GM23338 (cell line): Measurements from ENCODE around the gene RPH3AL. TPM values are rescaled to one million over a fixed set of nuclear protein-coding genes. Genes with fewer than 3 reads are reported as not detected.
"Not testable (repeated sequence)": the region's sequence is repeated elsewhere in the genome, so short reads cannot be mapped to it uniquely, and the experiment has no call there.

ENCODE experiments used
- ATAC-seq: fragments of 200-7000 bp; cut with Tn5 transposase; 3 replicates; pipeline ENCODE4 v1.9.1; 2020
- DNase-seq: peaks from one replicate; pipeline ENCODE4 v3.0.0-alpha.2; 2015; ENCODE audit warnings: low spot score
- H2AFZ ChIP-seq: fragments of 200-600 bp; sonication (generic); 2 replicates; pipeline ENCODE4 v1.8.0; 2016; ENCODE audit warnings: antibody characterized with exemption, mild to moderate bottlenecking, moderate library complexity
- H3F3A ChIP-seq: fragments of 200-600 bp; sonication (generic); replicated peaks from 2 replicates; pipeline ENCODE4 v1.8.0; 2017; ENCODE audit warnings: antibody characterized with exemption, mixed run types, low read depth
- H3K27ac ChIP-seq: fragments of 200-600 bp; sonication (generic); 2 replicates; pipeline ENCODE4 v1.6.1; 2016; ENCODE audit warnings: low read depth
- H3K27me3 ChIP-seq: fragments of 200-600 bp; sonication (generic); 2 replicates; pipeline ENCODE4 v1.8.0; 2016; ENCODE audit warnings: mild to moderate bottlenecking, mixed run types, moderate library complexity; ENCODE audit not compliant: insufficient read depth
- H3K36me3 ChIP-seq: fragments of 200-600 bp; sonication (generic); 2 replicates; pipeline ENCODE4 v1.8.0; 2016; ENCODE audit warnings: mild to moderate bottlenecking; ENCODE audit not compliant: insufficient read depth
- H3K4me1 ChIP-seq: fragments of 200-600 bp; sonication (generic); 2 replicates; pipeline ENCODE4 v1.8.0; 2016; ENCODE audit warnings: mild to moderate bottlenecking, moderate library complexity; ENCODE audit not compliant: insufficient read depth
- H3K4me2 ChIP-seq: fragments of 200-600 bp; sonication (generic); 2 replicates; pipeline ENCODE4 v1.7.1; 2017; ENCODE audit warnings: mixed run types
- H3K4me3 ChIP-seq: fragments of 200-600 bp; sonication (generic); 2 replicates; pipeline ENCODE4 v1.6.1; 2016; ENCODE audit warnings: mixed run types
- H3K79me2 ChIP-seq: fragments of 200-600 bp; sonication (generic); replicated peaks from 2 replicates; pipeline ENCODE4 v1.8.0; 2017; ENCODE audit warnings: mild to moderate bottlenecking; ENCODE audit not compliant: insufficient read depth
- H3K9me2 ChIP-seq: fragments of 200-600 bp; sonication (generic); 2 replicates; pipeline ENCODE4 v1.8.0; 2017; ENCODE audit not compliant: insufficient read depth
- H4K20me1 ChIP-seq: fragments of 200-600 bp; sonication (generic); replicated peaks from 2 replicates; pipeline ENCODE4 v1.8.0; 2017; ENCODE audit warnings: mild to moderate bottlenecking; ENCODE audit not compliant: insufficient read depth
- H3K27ac Mint-ChIP-seq: 2 replicates; pipeline ENCODE4 v1.8.0; 2020; ENCODE audit warnings: inconsistent platforms, mild to moderate bottlenecking, moderate library complexity, mixed read lengths
- H3K27me3 Mint-ChIP-seq: 3 replicates; pipeline ENCODE4 v1.8.0; 2022; ENCODE audit warnings: low read depth, mild to moderate bottlenecking, moderate library complexity, mixed read lengths, inconsistent platforms; ENCODE audit not compliant: insufficient read depth, poor library complexity
- H3K36me3 Mint-ChIP-seq: 3 replicates; pipeline ENCODE4 v1.8.0; 2021; ENCODE audit warnings: low read depth, mild to moderate bottlenecking, inconsistent platforms, moderate library complexity, mixed read lengths
- H3K4me1 Mint-ChIP-seq: 3 replicates; pipeline ENCODE4 v1.8.0; 2020; ENCODE audit warnings: mild to moderate bottlenecking, inconsistent platforms, mixed read lengths
- H3K4me3 Mint-ChIP-seq: 3 replicates; pipeline ENCODE4 v1.8.0; 2021; ENCODE audit warnings: moderate library complexity, mild to moderate bottlenecking, inconsistent platforms, mixed read lengths
- H3K9me3 Mint-ChIP-seq: 3 replicates; pipeline ENCODE4 v1.8.0; 2020; ENCODE audit warnings: moderate library complexity, mild to moderate bottlenecking, inconsistent platforms, mixed read lengths
- CREB1 ChIP-seq: fragments of 250-450 bp; sonication (Bioruptor Pico); IDR thresholded peaks from 2 replicates; pipeline ENCODE4 v1.5.0; 2020; ENCODE audit warnings: low read depth, mild to moderate bottlenecking, moderate library complexity
- EZH2 ChIP-seq: fragments of 200-600 bp; sonication (generic); IDR thresholded peaks from one replicate; pipeline ENCODE4 v1.8.0; 2017; ENCODE audit warnings: antibody characterized with exemption, mild to moderate bottlenecking, low read depth; ENCODE audit not compliant: unreplicated experiment
- EZH2phosphoT487 ChIP-seq: fragments of 200-600 bp; sonication (generic); IDR thresholded peaks from one replicate; pipeline ENCODE4 v1.8.1; 2018; ENCODE audit warnings: antibody characterized with exemption; ENCODE audit not compliant: unreplicated experiment
- JUNB ChIP-seq: IDR thresholded peaks from one replicate; pipeline ENCODE4 v1.6.1; 2016; ENCODE audit warnings: antibody characterized with exemption; ENCODE audit not compliant: unreplicated experiment
- POLR2AphosphoS5 ChIP-seq: IDR thresholded peaks from 2 replicates; pipeline ENCODE4 v1.6.1; 2016; ENCODE audit warnings: antibody characterized with exemption, low read depth
- ZNF331 ChIP-seq: fragments of 250-450 bp; sonication (Bioruptor Pico); IDR thresholded peaks from 2 replicates; pipeline ENCODE4 v1.5.0; 2020; ENCODE audit warnings: low read depth, mild to moderate bottlenecking, moderate library complexity
- ZNF462 ChIP-seq: fragments of 250-450 bp; sonication (Bioruptor Pico); IDR thresholded peaks from 2 replicates; pipeline ENCODE4 v1.5.0; 2020; ENCODE audit warnings: mild to moderate bottlenecking, moderate library complexity
- polyA plus RNA-seq: library from polyadenylated mRNA; unstranded; fragments of >200 nt; fragmentation: Nextera tagmentation; extraction: Ambion mirVana; gene quantifications from 2 replicates; pipeline ENCODE4 v1.2.1, GENCODE V29; 2016
- total RNA-seq: library from RNA; depleted of rRNA; stranded (reverse); fragments of >200 nt; shearing (Covaris generic); gene quantifications from 2 replicates; pipeline ENCODE4 v1.2.3, GENCODE V29; 2014
- TF ChIP-seq, protein P1 (sequence below): IDR thresholded peaks from one replicate; pipeline ENCODE4 v1.6.1; 2018; ENCODE audit warnings: antibody characterized with exemption; ENCODE audit not compliant: unreplicated experiment

The RPH3AL gene
- total and polyA plus RNA-seq, 2 experiments from 2014 or later = 2.7 to 6.3 TPM

DNA sequence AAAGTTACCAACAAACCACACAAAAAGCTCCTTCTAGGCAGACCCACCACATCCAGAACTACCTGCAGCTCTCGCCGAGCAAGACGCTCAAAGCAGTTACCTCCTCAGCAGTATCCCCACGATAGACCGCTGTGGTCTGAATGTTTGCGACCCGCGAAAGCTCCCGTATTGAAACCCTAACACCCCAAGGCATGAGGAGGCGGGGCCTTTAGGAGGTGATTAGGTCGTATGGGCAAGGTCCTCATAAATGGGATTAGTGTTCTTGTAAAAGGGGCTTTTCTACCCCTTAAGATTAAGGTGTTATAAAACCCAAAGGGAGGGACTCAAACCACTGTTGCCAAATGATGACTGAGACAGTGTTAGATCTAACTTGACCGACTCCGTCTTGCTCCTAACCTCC is 19.0 kb upstream of the RPH3AL start:
- Histone ChIP-seq H3K36me3 (no peaks in the 10 kb centered on the region), H3K4me2 (no peak overlapping the region), H3K4me1 (no peaks in the 10 kb centered on the region), H3K4me3 (no peak overlapping the region), H4K20me1 (no peaks in the 10 kb centered on the region), H3K9me2 (no peaks in the 10 kb centered on the region), H3K27me3 (no peaks in the 10 kb centered on the region), H3K27ac (no peak overlapping the region), H2AFZ (no peak overlapping the region), H3K79me2 (no peaks in the 10 kb centered on the region), H3F3A (no peaks in the 10 kb centered on the region)
- ATAC-seq (no peak), DNase-seq (no peak)
- Mint-ChIP-seq H3K4me3 (no peak overlapping the region), H3K9me3 (peaks cover 14% of the 10 kb centered on the region), H3K36me3 (peaks cover 16% of the 10 kb centered on the region; the same call in 2 of the 3 replicates), H3K27ac (no peak overlapping the region), H3K27me3 (peaks cover 7% of the 10 kb centered on the region), H3K4me1 (peaks cover 3% of the 10 kb centered on the region; the same call in 1 of the 3 replicates)
- TF ChIP-seq CREB1 = no peak
- TF ChIP-seq JUNB = no peak
- no peak for TF ChIP-seq EZH2
- no peak for TF ChIP-seq EZH2phosphoT487
- TF ChIP-seq, protein P1, sequence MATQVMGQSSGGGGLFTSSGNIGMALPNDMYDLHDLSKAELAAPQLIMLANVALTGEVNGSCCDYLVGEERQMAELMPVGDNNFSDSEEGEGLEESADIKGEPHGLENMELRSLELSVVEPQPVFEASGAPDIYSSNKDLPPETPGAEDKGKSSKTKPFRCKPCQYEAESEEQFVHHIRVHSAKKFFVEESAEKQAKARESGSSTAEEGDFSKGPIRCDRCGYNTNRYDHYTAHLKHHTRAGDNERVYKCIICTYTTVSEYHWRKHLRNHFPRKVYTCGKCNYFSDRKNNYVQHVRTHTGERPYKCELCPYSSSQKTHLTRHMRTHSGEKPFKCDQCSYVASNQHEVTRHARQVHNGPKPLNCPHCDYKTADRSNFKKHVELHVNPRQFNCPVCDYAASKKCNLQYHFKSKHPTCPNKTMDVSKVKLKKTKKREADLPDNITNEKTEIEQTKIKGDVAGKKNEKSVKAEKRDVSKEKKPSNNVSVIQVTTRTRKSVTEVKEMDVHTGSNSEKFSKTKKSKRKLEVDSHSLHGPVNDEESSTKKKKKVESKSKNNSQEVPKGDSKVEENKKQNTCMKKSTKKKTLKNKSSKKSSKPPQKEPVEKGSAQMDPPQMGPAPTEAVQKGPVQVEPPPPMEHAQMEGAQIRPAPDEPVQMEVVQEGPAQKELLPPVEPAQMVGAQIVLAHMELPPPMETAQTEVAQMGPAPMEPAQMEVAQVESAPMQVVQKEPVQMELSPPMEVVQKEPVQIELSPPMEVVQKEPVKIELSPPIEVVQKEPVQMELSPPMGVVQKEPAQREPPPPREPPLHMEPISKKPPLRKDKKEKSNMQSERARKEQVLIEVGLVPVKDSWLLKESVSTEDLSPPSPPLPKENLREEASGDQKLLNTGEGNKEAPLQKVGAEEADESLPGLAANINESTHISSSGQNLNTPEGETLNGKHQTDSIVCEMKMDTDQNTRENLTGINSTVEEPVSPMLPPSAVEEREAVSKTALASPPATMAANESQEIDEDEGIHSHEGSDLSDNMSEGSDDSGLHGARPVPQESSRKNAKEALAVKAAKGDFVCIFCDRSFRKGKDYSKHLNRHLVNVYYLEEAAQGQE = no peak
- TF ChIP-seq POLR2AphosphoS5 = no peak
- TF ChIP-seq ZNF462 (CRISPR knock-in tag) = no peak
- no peak for TF ChIP-seq ZNF331 (CRISPR knock-in tag)

DNA sequence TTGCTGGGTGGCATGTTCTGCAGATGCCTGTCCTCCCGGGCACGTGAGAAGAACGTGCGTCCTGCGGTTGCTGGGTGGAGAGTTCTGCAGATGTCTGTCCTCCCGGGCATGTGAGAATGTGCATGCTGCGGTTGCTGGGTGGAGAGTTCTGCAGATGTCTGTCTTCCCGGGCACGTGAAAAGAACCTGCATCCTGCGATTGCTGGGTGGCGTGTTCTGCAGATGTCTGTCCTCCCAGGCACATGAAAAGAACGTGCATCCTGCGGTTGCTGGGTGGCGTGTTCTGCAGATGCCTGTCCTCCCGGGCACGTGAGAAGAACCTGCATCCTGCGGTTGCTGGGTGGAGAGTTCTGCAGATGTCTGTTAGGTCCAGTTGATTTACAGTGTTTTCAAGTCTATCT is 15.0 kb upstream of the RPH3AL start:
- not testable (repeated sequence) for H3K4me3 ChIP-seq, H3K27ac ChIP-seq, ATAC-seq, H2AFZ ChIP-seq, H3K9me2 ChIP-seq, H3K4me1 ChIP-seq, H3K4me3 Mint-ChIP-seq, H3K4me1 Mint-ChIP-seq, DNase-seq, H3K36me3 ChIP-seq, H4K20me1 ChIP-seq, H3K4me2 ChIP-seq, H3K79me2 ChIP-seq, H3K27me3 Mint-ChIP-seq, H3F3A ChIP-seq, H3K27me3 ChIP-seq, H3K27ac Mint-ChIP-seq
- H3K9me3 Mint-ChIP-seq = peaks cover 19% of the 10 kb centered on the region
- peaks cover 16% of the 10 kb centered on the region; the same call in 2 of the 3 replicates for H3K36me3 Mint-ChIP-seq
